Measurements from ENCODE around the gene IER3.
"Not testable (repeated sequence)": the region's sequence is repeated elsewhere in the genome, so short reads cannot be mapped to it uniquely, and the experiment has no call there.

Gene IER3

GRCh38 chr6:30763155-30763617, 18.8 kb upstream of the IER3 start:
- Mint-ChIP-seq H3K36me3 (ENCODE audit: low read depth) (no peaks in the 10 kb centered on the region), H3K27me3 (ENCODE audit: low read depth, poor library complexity) (peaks cover 3% of the 10 kb centered on the region), H3K9me3 (peaks cover 3% of the 10 kb centered on the region), H3K4me1 (peaks cover 63% of the 10 kb centered on the region), H3K4me3 (no peak overlapping the region), H3K27ac (peak overlapping the region; percentile 9)
- no peak for DNase-seq
- TF ChIP-seq CTCF (IDR thresholded peaks at IDR 0.05), result no peak

- peaks cover 3% of the 10 kb centered on the region for H3K9me3 Mint-ChIP-seq
- H3K27me3 Mint-ChIP-seq (ENCODE audit: low read depth, poor library complexity), result peaks cover 3% of the 10 kb centered on the region
- H3K27ac Mint-ChIP-seq, result peak overlapping the region; percentile 45
- no peak overlapping the region for H3K4me3 Mint-ChIP-seq
- DNase-seq, result no peak
- no peak for TF ChIP-seq CTCF (IDR thresholded peaks at IDR 0.05)
- peaks cover 57% of the 10 kb centered on the region for H3K4me1 Mint-ChIP-seq
- H3K36me3 Mint-ChIP-seq (ENCODE audit: low read depth), result no peaks in the 10 kb centered on the region
Observed at GRCh38 chr6:30761791-30762429, 17.6 kb upstream of the IER3 start.

GRCh38 chr6:30760549-30760948, 16.2 kb upstream of the IER3 start:
- Mint-ChIP-seq H3K9me3 (peaks cover 3% of the 10 kb centered on the region), H3K36me3 (ENCODE audit: low read depth) (no peaks in the 10 kb centered on the region), H3K27ac (no peak overlapping the region), H3K27me3 (ENCODE audit: low read depth, poor library complexity) (peaks cover 3% of the 10 kb centered on the region), H3K4me1 (peaks cover 46% of the 10 kb centered on the region), H3K4me3 (no peak overlapping the region)
- DNase-seq, result no peak
- no peak for TF ChIP-seq CTCF (IDR thresholded peaks at IDR 0.05)

GRCh38 chr6:30759575-30760239, 15.4 kb upstream of the IER3 start:
- Mint-ChIP-seq H3K27ac (no peak overlapping the region), H3K9me3 (peaks cover 3% of the 10 kb centered on the region), H3K4me3 (no peak overlapping the region), H3K27me3 (ENCODE audit: low read depth, poor library complexity) (peaks cover 3% of the 10 kb centered on the region), H3K36me3 (ENCODE audit: low read depth) (no peaks in the 10 kb centered on the region), H3K4me1 (peaks cover 38% of the 10 kb centered on the region)
- TF ChIP-seq CTCF (IDR thresholded peaks at IDR 0.05), result no peak
- no peak for DNase-seq

GRCh38 chr6:30757261-30757904, 13.0 kb upstream of the IER3 start:
- H3K36me3 Mint-ChIP-seq (ENCODE audit: low read depth), result no peaks in the 10 kb centered on the region
- H3K4me3 Mint-ChIP-seq, result no peak overlapping the region
- no peak for DNase-seq
- TF ChIP-seq CTCF (IDR thresholded peaks at IDR 0.05), result no peak
- peaks cover 32% of the 10 kb centered on the region for H3K4me1 Mint-ChIP-seq
- H3K27ac Mint-ChIP-seq, result no peak overlapping the region
- peaks cover 3% of the 10 kb centered on the region for H3K27me3 Mint-ChIP-seq (ENCODE audit: low read depth, poor library complexity)
- peaks cover 3% of the 10 kb centered on the region for H3K9me3 Mint-ChIP-seq

GRCh38 chr6:30756405-30757003, 12.2 kb upstream of the IER3 start:
- H3K4me3 Mint-ChIP-seq; H3K36me3 Mint-ChIP-seq (ENCODE audit: low read depth); DNase-seq; H3K9me3 Mint-ChIP-seq; H3K27me3 Mint-ChIP-seq (ENCODE audit: low read depth, poor library complexity); H3K27ac Mint-ChIP-seq: not testable (repeated sequence)
- H3K4me1 Mint-ChIP-seq, result peaks cover 39% of the 10 kb centered on the region

All from nephron progenitor cell (in vitro differentiated cells).